IMR-90 (cell line): ENCODE measurements around the gene PIGZ. TPM values are rescaled to one million over a fixed set of nuclear protein-coding genes. Genes with fewer than 3 reads are reported as not detected.

Experiments used
- ATAC-seq: fragments of 200-7000 bp; cut with Tn5 transposase; 2 replicates; pipeline ENCODE4 v1.9.1; 2020; ENCODE audit warnings: low read depth, mild to moderate bottlenecking, moderate library complexity
- BruUV-seq: library from RNA; stranded (reverse); fragments of 400-500 nt; replicated peaks from 2 replicates; lab custom pipeline; 2021; lab: Mats Ljungman, UMichigan
- CTCF ChIA-PET: fragments of 300-600 bp; formaldehyde crosslinking; extraction: SDS; loops from one replicate; lab custom pipeline; 2021; ENCODE audit warnings: antibody characterized with exemption; lab: Yijun Ruan, JAX
- POLR2A ChIA-PET: fragments of 300-600 bp; sonication (Branson Sonifier 250); formaldehyde crosslinking; loops from one replicate; lab custom pipeline; 2022; ENCODE audit warnings: antibody characterized with exemption; ENCODE audit not compliant: unreplicated experiment; lab: Charles Lee
- DNase-seq: peaks from one replicate; pipeline ENCODE4 v3.0.0; 2013
- H2AFZ ChIP-seq: replicated peaks from 2 replicates; pipeline ENCODE3; 2013; ENCODE audit warnings: low read length, mild to moderate bottlenecking; ENCODE audit not compliant: poor library complexity
- H2AK5ac ChIP-seq: 2 replicates; pipeline ENCODE4 v1.6.1; 2013; ENCODE audit warnings: low read depth, low read length, inconsistent platforms
- H2AK9ac ChIP-seq: replicated peaks from 2 replicates; pipeline ENCODE3; 2013; ENCODE audit warnings: mild to moderate bottlenecking, low read depth, low read length, moderate library complexity; ENCODE audit not compliant: poor library complexity
- H2BK120ac ChIP-seq: 2 replicates; pipeline ENCODE4 v1.6.1; 2013; ENCODE audit warnings: low read depth, low read length, inconsistent platforms
- H2BK15ac ChIP-seq: 3 replicates; pipeline ENCODE4 v1.6.1; 2013; ENCODE audit warnings: low read depth, low read length, inconsistent platforms
- H2BK20ac ChIP-seq: 2 replicates; pipeline ENCODE4 v1.6.1; 2013; ENCODE audit warnings: low read depth, mild to moderate bottlenecking, inconsistent platforms, low read length, moderate library complexity
- H2BK5ac ChIP-seq: 2 replicates; pipeline ENCODE4 v1.6.1; 2013; ENCODE audit warnings: mild to moderate bottlenecking, low read depth, low read length, inconsistent platforms; ENCODE audit not compliant: poor library complexity, severe bottlenecking
- H3K14ac ChIP-seq: replicated peaks from 2 replicates; pipeline ENCODE4 v1.6.1; 2013; ENCODE audit warnings: low read depth, low read length, inconsistent platforms
- H3K18ac ChIP-seq: 2 replicates; pipeline ENCODE4 v1.6.1; 2013; ENCODE audit warnings: low read depth, low read length, control low read depth
- H3K23ac ChIP-seq: 2 replicates; pipeline ENCODE4 v1.6.1; 2013; ENCODE audit warnings: low read depth, low read length, inconsistent platforms
- H3K27ac ChIP-seq: 2 replicates; pipeline ENCODE4 v1.5.1; 2013; ENCODE audit warnings: mild to moderate bottlenecking, control low read depth, low read length; ENCODE audit not compliant: insufficient read depth
- H3K27me3 ChIP-seq: 2 replicates; pipeline ENCODE4 v1.6.1; 2013; ENCODE audit warnings: low read length; ENCODE audit not compliant: control insufficient read depth, insufficient read depth
- H3K36me3 ChIP-seq: 2 replicates; pipeline ENCODE4 v1.6.1; 2013; ENCODE audit warnings: low read length, mixed read lengths; ENCODE audit not compliant: control insufficient read depth, insufficient read depth
- H3K4ac ChIP-seq: 2 replicates; pipeline ENCODE4 v1.6.1; 2013; ENCODE audit warnings: low read depth, low read length, inconsistent platforms
- H3K4me1 ChIP-seq: 2 replicates; pipeline ENCODE4 v1.6.1; 2013; ENCODE audit warnings: low read length, mixed read lengths; ENCODE audit not compliant: control insufficient read depth, insufficient read depth
- H3K4me2 ChIP-seq: 2 replicates; pipeline ENCODE4 v1.6.1; 2013; ENCODE audit warnings: low read depth, mild to moderate bottlenecking, control low read depth, low read length, moderate library complexity
- H3K4me3 ChIP-seq: 2 replicates; pipeline ENCODE4 v1.5.1; 2013; ENCODE audit warnings: low read depth, mild to moderate bottlenecking, control low read depth, low read length, moderate library complexity; ENCODE audit not compliant: insufficient read depth
- H3K56ac ChIP-seq: 2 replicates; pipeline ENCODE4 v1.6.1; 2013; ENCODE audit warnings: low read length, inconsistent platforms; ENCODE audit not compliant: insufficient read depth; ENCODE audit errors: extremely low read depth
- H3K79me1 ChIP-seq, 2 experiments: 2 replicates each; pipeline ENCODE4 v1.6.1; 2013; ENCODE audit warnings: low read length in 2 of 2, inconsistent platforms in 1 of 2, low read depth in 1 of 2
- H3K9ac ChIP-seq: 2 replicates; pipeline ENCODE4 v1.6.1; 2013; ENCODE audit warnings: low read depth, low read length, control low read depth
- H3K9me1 ChIP-seq: 2 replicates; pipeline ENCODE4 v1.6.1; 2013; ENCODE audit warnings: low read length, inconsistent platforms; ENCODE audit not compliant: insufficient read depth
- H3K9me3 ChIP-seq: 2 replicates; pipeline ENCODE4 v1.6.1; 2013; ENCODE audit warnings: low read length; ENCODE audit not compliant: control insufficient read depth, insufficient read depth
- H4K20me1 ChIP-seq: 2 replicates; pipeline ENCODE4 v1.6.1; 2013; ENCODE audit warnings: low read length, inconsistent platforms; ENCODE audit not compliant: insufficient read depth
- H4K5ac ChIP-seq: 2 replicates; pipeline ENCODE4 v1.6.1; 2013; ENCODE audit warnings: mild to moderate bottlenecking, low read depth, low read length, control low read depth
- H4K8ac ChIP-seq, 2 experiments: 2 replicates each; pipeline ENCODE4 v1.6.1; 2013; ENCODE audit warnings: low read depth in 2 of 2, low read length in 2 of 2, control low read depth in 1 of 2, inconsistent platforms in 1 of 2
- H4K91ac ChIP-seq: 2 replicates; pipeline ENCODE4 v1.6.1; 2013; ENCODE audit warnings: low read depth, low read length, inconsistent platforms; ENCODE audit not compliant: insufficient read depth
- NFE2L2 ChIP-seq: fragments of 150-350 bp; IDR thresholded peaks from 2 replicates; pipeline ENCODE4 v1.6.1; 2016; ENCODE audit warnings: low read depth, mild to moderate bottlenecking, low read length
- WGBS, 2 experiments: methylation state at CpG; one replicate each; pipeline versions ENCODE4 v1.1.5 to v1.1.7; 2013; ENCODE audit warnings: missing lambda C conversion rate in 2 of 2; ENCODE audit not compliant: insufficient read length in 1 of 2; ENCODE audit errors: extremely low coverage in 2 of 2; 5-methylcytosine and 5-hydroxymethylcytosine counted together
- dilution Hi-C: fragments of 300-500 bp; cut with HindIII; formaldehyde crosslinking; loops from one replicate; pipeline ENCODE4 v1.14.3; 2018; ENCODE audit warnings: low sequenced_read_pairs; ENCODE audit not compliant: unreplicated experiment
- in situ Hi-C: fragments of 300-500 bp; cut with MboI; formaldehyde crosslinking; loops from 3 replicates; pipeline ENCODE4 v1.14.3; 2019; ENCODE audit warnings: low sequenced_read_pairs, inconsistent platforms, mixed read lengths
- intact Hi-C: fragments of 100-400 bp; cut with micrococcal nuclease; formaldehyde crosslinking; loops from 2 replicates; pipeline ENCODE4 v1.10.0; 2022
- polyA plus RNA-seq, 3 experiments: library from polyadenylated mRNA; depleted of rRNA; stranded (reverse); fragments of >200 nt; gene quantifications; 2 replicates each; pipeline ENCODE4 v1.2.3, GENCODE V29; 2012; ENCODE audit warnings: low replicate concordance in 1 of 3
- total RNA-seq: library from RNA; depleted of rRNA; stranded (reverse); fragments of >200 nt; gene quantifications from 2 replicates; pipeline ENCODE4 v1.2.3, GENCODE V29; 2012

PIGZ gene
- total and polyA plus RNA-seq, 2 of the 4 experiments (the other 2 are of a cell fraction) = 0.18 to 0.86 TPM

- no peak overlapping the region for H3K23ac ChIP-seq
- H3K4me2 ChIP-seq = no peak overlapping the region
- no peak for ATAC-seq
- no peaks in the 10 kb centered on the region for H3K4me1 ChIP-seq
- H4K20me1 ChIP-seq = no peaks in the 10 kb centered on the region
- H3K27me3 ChIP-seq = peaks cover 15% of the 10 kb centered on the region
- no peak overlapping the region for H4K5ac ChIP-seq
- no peak for TF ChIP-seq NFE2L2
- CTCF ChIA-PET = no interaction called here
- H2AK9ac ChIP-seq = no peak overlapping the region
- no peak overlapping the region for H2AK5ac ChIP-seq
- intact Hi-C loops (no loop called here), dilution Hi-C loops (no loop called here), in situ Hi-C loops (no loop called here)
- H3K4ac ChIP-seq = no peak overlapping the region
- no peaks in the 10 kb centered on the region for H3K79me1 ChIP-seq
- H3K9me1 ChIP-seq = no peaks in the 10 kb centered on the region
- no peak overlapping the region for H3K14ac ChIP-seq
- no peak overlapping the region for H3K4me3 ChIP-seq
- H2BK5ac ChIP-seq = no peak overlapping the region
- H3K9me3 ChIP-seq = peaks cover 2% of the 10 kb centered on the region; the same call in 1 of the 2 replicates
- H2AFZ ChIP-seq = no peak overlapping the region
- BruUV-seq = no TSS peak
- no peak overlapping the region for H3K56ac ChIP-seq
- no peak overlapping the region for H3K9ac ChIP-seq
- no peak overlapping the region for H4K8ac ChIP-seq
- WGBS, 2 experiments = 58% methylated on average over 4 of the region's 7 CpGs; no CpG with 5 or more reads in 1 of the 2 experiments
- no peak overlapping the region for H2BK20ac ChIP-seq
- no peak overlapping the region for H3K27ac ChIP-seq
- no peak overlapping the region for H2BK15ac ChIP-seq
- no peak overlapping the region for H3K18ac ChIP-seq
- POLR2A ChIA-PET = no interaction called here
- no peak overlapping the region for H2BK120ac ChIP-seq
- no peak overlapping the region for H4K91ac ChIP-seq
- H3K36me3 ChIP-seq = no peaks in the 10 kb centered on the region
- no peak for DNase-seq
Measured at GRCh38 chr3:197012540-197012883, 43.9 kb upstream of the PIGZ start.
